Activated naive CD4-positive, alpha-beta T cell treated with Interleukin-2 at 50 U/mL for 16 hours (primary cell): ENCODE results near the gene TNNI2.
"Not testable (repeated sequence)": the region's sequence is repeated elsewhere in the genome, so short reads cannot be mapped to it uniquely, and the experiment has no call there.

Experiments
- DNase-seq: peaks from one replicate; pipeline ENCODE4 v3.0.0-alpha.2; 2020

The TNNI2 gene

DNA sequence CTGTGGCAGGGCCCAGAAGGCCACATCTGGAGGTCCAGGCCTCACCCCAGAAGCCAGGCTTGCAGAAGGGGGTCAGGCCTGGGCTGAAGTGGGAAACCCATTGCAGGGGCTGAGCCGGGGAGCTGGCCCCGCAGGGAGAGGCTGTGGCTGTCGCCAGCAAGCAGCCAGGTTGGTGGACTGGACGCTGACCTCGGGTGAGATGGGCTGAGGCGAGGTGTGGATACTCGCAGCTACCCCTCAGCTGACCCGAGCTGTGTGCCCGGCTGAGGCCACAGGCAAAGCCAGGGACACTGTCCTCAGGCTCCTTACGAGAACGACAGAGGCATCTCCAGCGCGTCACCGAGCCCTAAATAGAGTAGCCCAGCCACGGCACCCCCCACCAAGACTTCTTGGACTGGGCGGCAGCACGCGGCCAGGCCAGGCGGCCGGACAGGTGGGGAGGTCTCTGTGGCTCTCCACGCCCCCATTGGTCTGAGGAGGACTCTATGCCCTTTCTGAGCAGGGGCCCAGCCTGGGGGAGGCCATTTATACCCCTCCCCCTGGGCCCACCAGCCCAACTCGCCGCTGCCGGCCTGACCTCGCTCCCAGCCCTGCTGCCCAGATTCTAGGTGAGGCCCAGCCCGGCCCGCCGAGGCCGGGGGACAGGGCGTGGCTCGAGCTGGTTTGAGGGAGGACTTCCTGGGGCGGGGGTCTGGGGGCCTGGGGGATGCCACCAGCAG lies at the start of gene TNNI2:
TSS of gene TNNI2 (plus strand) at position 556 of the 719 bp plus-strand sequence. CDS start 716 bp downstream, outside the sequence.
- no peak for DNase-seq

DNA sequence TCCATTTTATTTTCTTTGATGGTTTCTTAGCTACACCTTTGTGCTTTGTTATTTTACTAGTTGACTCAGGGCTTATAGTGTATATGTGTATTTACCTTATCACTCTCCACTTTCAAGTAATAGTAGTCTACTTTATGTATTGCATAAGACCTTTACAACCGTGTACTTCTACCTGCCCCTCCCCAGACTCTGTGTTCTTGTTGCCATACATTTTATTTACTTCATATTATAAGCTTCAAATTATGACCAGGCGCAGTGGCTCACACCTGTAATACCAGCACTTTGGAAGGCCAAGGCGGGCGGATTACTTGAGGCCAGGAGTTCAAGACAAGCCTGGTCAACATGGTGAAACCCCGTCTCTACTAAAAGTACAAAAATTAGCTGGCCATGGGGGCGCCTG lies 46.9 kb upstream of the TNNI2 start:
- DNase-seq: no peak

DNA sequence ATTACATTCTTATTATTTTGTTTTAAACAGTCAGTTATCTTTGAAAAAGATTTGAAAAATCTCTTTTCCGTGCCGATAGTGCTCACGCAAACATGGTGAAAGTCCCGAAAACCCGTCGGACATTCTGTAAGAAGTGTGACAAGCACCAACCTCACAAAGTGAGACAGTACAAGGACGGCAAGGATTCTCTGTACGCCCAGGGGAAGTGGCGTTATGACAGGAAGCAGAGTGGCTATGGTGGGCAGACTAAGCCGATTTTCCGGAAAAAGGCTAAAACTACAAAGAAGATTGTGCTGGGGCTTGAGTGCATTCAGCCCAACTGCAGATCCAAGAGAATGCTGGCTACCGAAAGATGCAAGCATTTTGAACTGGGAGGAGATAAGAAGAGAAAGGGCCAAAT lies 46.3 kb upstream of the TNNI2 start:
- DNase-seq: no peak

DNA sequence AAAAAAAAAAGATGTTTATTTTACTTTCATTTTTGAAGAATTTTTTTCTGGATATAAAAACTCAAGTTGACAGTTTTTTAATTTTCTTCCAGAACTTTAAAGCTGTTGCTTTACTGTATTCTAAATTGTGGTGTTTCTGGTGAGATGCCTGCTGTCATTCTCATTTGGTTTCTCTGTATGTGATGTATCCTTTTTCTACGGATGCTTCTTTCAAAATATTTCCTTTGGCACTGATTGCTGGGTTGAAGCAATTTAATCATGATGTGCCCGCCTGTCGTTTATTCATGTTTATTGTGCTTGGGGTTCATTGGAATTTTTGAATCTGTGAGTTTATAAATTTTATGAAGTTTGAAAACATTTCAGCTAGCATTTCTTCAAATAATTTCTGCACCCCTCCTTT lies 45.7 kb upstream of the TNNI2 start:
- no peak for DNase-seq

DNA sequence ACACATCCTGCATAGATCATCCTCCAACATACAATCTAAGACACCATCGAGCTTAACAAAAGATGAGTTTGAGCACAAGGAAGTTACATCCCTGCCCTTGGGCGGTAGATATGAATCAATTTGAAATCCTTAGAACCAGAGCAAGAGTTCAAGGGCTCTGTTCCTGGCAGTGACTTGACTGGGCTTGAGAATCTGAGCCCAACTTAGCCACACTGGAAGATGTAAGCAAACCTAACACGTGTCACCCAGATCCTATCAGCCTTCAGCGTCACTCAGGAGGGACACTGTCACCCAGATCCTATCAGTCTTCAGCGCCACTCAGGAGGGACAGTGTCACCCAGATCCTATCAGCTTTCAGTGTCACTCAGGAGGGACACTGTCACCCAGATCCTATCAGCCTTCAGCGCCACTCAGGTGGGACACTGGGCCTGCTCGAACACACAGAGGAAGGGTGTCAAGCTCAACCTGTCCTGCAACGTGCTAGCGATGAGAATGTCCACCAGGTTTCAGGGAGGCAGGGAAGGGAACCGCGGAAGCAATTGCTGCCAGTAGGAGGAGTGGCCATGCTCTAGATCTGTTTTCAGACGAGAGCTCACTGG lies 42.3 kb upstream of the TNNI2 start:
- no peak for DNase-seq

DNA sequence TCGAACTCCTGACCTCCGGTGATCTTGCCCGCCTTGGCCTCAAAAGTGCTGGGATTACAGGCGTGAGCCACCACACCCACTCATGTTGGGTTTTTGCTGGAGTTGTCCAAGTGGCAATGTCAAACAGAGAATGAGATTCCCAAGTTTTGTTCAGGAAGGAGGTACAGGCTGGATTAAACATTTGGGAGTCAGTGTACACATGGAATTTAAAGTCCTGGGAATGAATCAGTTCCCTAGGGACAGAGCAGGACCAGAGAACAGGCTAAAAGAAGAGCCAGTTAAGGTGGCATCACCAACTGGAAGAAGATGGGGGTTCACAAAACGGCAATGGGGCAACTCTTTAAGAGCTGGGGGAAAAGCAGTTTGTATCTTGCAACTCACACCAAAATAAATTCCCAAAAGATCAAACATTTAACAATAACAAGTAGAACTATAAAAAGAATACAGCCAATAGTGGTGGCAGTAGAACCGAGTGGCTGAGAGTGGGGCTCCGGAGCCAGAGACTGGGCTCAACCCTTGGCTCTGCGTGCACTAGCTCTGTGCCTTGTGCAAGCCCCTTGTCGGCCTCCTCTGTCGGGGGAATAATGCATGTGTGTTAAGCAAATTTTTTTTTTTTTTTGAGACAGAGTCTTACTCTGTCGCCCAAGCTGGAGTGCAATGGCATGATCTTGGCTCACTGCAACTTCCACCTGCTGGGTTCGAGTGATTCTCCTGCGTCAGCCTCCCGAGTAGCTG lies 41.2 kb upstream of the TNNI2 start:
- no peak for DNase-seq

DNA sequence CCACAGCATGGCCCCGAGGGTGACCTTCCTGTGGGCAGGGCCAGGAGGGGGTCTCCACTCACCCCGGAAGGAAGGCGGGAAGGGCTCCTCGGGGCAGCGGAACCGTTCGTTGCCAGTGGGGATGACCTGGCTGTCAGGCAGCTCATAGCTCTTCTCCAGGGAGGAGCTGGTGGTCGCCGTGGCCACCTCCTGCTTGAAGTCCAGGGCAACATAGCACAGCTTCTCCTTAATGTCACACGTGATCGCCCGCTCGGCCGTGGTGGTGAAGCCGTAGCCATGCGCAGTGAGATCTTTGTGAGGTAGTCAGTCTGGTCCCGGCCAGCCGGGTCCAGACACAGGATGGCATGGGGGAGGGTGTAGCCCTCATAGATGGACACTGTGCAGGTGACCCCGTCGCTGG lies 35.5 kb upstream of the TNNI2 start:
- DNase-seq: no peak

DNA sequence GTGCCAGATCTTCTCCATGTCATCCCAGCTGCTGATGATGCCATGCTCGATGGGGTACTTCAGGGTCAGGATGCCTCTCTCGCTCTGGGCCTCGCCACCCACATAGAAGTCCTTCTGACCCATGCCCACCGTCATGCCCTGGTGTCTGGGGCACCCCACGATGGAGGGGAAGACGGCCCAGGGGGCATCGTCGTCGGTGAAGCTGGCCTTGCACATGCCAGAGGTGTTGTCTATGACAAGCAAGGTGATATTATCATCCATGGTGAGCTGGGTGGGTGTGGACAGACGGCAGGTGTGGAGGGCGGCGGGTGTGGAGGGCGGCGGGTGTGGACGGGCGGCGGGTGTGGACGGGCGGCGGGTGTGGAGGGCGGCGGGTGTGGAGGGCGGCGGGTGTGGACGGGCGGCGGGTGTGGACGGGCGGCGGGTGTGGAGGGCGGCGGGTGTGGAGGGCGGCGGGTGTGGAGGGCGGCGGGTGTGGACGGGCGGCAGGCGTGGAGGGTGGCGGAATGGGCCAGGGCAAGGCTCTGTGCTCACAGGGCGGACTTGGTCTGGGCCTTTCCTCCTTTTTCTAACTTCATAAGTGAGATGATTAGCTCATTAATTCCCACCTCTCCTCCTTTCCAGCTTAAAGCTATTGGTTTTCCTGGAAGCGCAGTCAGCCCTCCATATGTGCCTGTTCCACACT lies 34.8 kb upstream of the TNNI2 start:
- DNase-seq: not testable (repeated sequence)

DNA sequence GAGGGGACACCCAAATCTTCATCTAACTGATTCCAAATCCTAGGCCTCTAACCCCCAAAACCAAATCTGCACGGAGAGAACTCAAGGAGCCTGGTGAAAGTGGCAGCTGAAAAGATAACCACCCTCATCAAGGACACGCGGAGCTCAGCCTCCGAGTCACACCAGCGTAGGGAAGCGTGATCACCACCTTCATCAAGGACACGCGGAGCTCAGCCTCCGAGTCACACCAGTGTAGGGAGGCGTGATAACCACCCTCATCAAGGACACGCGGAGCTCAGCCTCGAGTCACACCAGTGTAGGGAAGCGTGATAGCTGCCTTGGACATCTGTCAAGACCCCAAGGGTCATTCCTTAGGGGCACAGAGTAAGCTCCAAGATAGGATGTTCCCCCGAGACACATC lies 33.3 kb upstream of the TNNI2 start:
- no peak for DNase-seq

DNA sequence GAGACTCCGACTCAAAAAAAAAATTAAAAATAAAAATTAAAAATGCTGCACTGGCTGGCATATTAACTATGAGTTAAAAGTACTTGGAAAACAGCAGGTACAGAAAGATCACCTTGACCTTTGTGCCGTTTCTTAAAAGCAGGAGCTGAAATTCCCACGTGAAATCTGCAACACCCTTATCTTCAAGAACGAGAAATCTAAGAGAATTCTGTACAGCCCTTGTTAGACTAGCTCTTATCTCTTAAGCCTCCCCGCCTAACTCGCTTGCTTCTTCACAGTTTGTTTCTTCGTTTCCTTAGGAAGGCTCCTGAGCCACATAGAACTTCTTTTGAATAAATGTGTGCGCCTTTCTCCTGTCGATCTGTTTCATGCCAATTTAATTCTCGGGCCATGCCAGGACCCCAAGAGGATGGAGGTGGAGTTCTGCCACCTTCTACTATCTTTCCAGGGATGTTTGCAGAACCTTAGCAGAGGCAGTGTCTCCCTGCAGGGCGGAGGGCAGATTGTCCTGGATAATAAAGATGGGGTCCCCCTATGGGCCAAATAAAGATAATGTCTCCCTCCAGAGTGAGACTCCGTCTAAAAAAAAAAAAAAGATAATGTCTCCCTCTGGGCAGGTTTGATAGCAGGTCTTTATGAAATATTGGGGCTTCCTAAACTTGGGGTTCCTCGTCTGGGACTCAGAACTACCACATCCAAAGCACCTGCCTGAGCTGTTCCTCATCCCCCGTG lies 31.4 kb upstream of the TNNI2 start:
- no peak for DNase-seq

DNA sequence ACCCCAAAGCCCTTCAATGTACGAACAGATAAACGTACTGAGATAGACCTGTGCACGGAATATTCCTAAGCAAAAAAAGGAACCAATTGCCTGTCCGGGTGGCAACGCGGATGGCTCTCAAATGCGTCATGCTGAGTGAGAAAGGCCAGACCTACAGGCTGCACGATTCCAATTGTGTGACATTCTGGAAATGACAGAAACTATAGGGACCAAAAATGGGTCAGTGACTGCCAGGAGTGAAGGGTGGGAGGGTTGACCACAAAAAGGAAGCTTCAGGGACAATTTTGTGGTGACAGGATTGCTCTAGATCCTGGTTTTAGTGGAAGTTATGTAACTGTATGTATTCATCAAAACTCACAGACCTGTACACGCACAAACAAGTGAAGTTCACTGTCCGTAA lies 28.0 kb upstream of the TNNI2 start:
- DNase-seq: no peak

DNA sequence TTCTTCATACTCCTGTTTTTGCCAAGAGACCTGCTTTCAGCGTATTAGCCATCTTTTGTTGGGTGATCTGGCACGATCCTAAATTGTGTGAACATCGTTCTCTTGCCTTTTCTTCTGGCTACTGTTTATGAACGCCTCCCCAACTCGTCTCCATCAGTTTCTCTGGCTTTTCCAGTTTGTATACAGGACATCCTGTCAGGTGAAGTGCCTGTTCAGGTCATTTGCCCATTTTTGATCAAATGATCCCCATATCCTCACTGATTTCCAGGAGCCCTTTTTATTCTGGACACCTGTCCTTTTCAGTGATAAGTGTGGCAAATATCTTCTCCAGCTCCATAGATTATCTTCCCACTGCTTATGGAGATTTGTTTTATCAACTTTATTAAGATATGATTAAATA lies 26.5 kb upstream of the TNNI2 start:
- DNase-seq: no peak

DNA sequence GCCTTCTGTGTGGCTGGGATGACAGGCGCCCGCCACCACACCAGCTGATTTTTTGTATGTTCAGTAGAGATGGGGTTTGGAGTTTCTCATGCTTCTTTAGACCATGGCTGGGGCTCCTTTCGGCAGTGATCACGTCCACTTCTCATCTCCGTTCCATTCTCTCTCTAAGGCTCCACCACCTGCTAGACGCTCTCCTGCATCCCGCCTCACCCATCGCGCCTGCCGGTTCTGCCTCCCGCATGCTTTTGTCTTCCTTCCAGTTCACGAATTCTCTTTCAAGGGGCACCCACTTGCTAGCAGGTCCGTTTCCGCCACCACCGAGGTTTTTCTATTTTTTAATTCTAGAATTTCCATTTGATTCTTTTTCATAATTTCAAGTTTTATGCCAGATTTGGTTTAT lies 26.0 kb upstream of the TNNI2 start:
- no peak for DNase-seq

DNA sequence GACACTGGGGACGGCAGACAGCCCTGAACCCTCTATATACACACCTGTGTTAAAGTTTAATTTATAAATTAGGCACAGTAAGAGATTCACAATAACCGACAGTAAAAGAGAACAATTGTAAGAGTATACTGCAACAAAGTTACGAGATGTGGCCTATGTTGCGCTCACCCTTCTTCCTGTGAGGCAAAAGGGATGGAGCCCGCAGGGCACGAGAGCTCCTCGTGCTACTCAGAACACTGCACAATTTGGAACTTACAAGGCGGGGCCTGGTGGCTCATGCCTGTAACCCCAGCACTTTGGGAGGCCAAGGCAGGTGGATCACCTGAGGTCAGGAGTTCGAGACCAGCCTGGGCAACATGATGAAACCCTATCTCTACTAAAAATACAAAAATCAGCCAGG lies 25.4 kb upstream of the TNNI2 start:
- DNase-seq: not testable (repeated sequence)

DNA sequence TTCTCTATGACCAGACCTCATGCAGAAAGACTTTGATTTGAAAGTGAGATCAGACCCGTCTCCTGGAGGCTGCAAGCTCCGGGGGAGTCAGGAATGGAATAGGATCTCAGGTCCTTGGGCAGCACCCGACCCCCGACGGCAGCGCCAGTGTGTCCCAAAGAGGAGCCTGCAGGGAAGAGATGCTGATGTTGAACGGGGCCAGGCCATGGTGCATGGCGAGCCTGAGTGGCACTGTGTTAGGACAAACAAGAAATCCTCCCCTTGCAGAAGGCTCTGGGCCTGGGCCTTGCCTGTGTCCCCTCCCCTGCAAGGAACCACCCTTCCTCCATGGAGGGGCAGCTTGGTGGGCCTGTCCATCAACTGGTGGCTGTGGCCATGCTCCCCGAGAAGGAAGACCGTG lies 24.1 kb upstream of the TNNI2 start:
- no peak for DNase-seq

DNA sequence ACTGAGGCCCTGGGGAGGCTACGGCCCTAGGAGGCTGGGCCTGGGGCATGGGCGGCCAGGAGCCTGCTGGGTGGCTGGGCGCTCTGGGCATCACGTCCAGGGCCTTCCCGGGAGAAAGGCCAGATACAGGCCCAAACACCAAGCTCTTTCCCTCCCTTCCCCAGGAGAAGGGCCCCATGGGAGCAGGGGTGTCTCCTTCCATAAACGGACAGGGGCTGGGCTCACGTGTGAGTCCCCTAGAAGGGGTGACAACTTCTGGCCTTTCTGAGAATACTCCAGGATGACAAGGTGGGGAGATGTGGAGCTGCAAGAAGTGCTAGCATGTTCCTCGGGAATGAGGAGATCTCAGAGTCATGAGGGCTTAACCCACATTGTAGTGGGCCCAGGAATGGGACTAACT lies 23.5 kb upstream of the TNNI2 start:
- DNase-seq: no peak

DNA sequence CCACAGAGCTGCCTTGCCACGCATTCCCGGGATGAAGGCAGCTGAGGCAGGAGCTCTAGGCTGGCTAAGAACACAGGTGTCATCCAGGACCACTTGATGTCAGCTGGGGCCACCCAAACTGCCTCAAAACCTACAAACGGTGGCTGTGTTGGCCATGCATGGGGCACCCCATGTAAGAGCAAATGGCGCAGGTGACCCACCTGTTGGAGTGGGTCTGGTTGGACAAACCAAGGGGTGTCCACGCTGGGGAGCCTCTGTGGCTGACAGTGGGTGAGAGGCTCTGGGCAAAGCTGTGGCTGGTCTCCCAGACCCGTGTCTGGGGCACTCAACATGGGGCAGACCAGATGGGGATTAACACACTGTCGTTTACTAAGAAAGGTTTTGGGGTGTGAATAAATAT lies 23.0 kb upstream of the TNNI2 start:
- DNase-seq: no peak

DNA sequence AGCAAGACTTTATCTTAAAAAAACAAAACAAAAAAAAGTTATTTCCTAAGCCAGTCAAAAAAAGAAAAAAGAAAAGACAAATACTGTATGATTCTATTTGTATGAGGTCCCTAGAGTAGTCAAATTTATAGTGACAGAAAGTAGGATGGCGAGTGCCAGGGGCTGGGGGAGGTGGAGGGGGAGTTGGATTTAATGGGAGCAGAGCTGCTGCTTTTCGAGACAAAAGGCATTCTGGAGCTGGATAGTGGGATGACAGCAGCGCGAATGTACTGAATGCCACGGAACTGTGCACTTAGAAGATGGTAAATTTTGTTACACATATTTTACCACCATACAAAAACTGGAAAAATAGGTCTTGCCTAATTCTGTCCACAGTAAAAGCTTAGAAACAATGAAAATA lies 21.8 kb upstream of the TNNI2 start:
- no peak for DNase-seq

DNA sequence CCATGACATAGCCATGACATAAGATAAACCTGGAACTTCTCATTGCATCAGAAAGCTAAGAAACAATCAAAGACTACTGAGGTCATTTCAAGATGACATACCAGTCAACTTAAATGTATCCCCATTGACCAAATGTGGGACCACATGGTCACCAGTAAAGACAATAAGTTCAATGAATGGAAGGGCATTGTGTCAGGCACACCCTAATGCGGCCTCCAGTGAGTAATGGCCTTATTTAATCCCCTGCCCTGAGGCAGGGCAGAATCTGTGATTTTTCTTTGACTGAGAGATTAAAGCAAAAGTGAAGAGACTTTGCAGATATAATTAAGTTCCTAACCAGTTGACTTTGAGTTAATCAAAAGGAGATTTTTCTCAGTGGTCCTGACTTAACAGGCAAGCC lies 21.3 kb upstream of the TNNI2 start:
- no peak for DNase-seq

DNA sequence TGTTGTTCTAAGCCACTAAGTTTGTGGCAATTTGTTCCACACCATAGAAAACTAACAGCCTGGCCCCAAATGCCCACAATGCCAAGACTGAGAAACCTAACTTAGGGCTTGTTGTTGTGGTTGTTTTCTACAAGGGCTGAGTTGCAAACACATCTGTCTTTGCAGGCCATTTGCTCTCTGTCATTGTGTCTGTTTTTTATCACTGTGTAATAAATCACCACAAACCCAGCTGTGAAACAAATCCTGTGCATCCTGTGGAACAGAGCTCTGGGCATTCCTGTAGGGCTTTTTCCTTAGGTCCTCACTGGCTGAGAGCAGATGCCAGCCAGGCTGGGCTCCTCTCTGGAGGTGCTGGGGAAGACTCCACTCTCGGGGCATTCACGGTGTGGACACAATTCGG lies 19.7 kb upstream of the TNNI2 start:
- DNase-seq: no peak

DNA sequence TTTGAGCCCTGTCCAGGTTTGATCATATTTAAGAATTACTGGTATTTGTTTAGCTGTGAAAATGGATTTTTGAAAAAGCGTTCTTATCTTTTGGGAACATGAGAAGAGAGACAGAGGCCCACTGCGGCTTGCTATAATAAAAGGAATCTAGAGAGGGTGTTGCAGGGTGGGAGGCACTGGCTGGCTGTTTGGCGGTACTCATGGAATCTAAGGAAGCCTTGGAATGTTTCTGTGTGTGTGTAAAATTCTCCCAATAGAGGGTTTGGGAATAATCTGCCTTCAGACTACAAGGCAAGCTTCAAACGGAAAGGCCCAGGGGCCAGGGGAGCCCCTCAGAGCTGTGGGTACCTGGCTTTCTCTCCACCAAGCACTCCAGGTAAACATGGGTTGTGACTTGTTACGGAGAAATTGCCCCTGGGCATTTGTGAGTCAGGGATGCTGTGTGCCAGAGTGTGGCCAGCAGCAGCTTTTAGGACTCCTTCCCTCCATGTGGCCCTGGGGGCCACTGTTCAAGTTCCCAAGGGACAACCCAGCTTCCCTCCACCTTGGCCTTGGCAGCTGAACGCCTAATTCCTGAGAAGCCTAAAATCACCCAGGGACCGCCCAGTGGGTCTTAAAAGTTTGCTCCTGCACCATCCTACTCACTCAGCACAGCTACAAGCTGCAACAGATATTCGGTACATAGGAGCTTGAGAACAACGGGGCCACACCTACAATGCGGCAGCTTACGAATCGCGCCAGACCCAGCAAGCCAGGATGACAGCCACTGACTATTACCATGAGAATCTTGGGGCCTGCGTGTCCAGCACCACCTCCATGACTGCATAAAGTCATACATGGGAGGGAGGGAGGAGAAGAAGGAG lies 18.1 kb upstream of the TNNI2 start:
- DNase-seq: no peak

DNA sequence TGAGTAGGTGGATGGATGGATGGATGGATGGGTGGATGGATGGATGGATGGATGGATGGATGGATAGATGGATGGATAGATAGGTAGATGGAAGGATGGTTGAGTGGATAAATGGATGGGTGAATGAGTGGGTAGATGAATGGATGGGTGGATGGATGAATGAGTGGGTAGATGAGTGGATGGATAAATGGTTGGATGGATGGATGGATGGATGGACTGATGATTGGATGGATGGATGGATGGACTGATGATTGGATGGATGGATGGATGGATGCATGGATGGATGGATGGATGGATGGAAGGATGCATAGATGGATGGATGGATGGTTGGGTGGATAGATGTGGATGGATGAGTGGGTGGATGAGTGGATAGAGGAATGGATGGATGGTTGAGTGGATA lies 17.2 kb upstream of the TNNI2 start:
- DNase-seq: no peak
